ENCODE measurements around the gene EML4.
A peak's percentile ranks its signal among the peaks of the same experiment; 100 is the strongest.

Gene EML4

DNA sequence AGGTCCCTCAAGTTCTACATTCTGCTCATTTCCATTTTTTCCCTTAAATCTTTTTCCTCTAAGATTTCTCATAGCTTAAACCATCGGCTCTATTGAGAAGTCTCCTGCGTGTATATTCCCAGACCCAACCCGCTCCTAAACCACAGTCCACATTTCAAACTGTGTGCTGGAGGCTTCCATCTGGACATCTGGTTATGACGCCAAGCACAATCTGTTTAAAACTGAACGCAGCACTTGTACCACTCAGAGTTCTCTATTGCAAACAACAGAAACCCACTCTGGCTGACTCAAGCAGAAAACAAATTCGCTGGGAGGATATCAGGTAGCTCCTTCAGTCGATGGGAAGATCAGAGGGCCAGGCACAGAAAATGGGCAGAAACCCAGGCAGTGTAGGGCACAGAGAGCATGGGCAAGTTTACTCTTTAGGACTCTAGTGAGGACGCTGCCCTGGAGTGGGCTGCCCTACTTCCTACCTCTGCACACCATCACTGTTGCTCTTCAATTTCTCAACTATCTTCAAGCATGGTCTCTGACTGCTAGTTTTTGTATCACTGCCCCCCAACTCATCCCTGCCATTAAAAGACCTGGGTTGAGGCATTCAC lies 5.6 kb upstream of the EML4 start:
- Histone ChIP-seq H2AFZ (peak overlapping the region; percentile 28), H3K36me3 (ENCODE audit: control insufficient read depth, insufficient read depth, low read length) (no peaks in the 10 kb centered on the region), H3K4me3 (ENCODE audit: low read depth, low read length) (no peak overlapping the region), H3K79me2 (no peaks in the 10 kb centered on the region), H3K27me3 (ENCODE audit: control insufficient read depth, insufficient read depth, low read length) (no peaks in the 10 kb centered on the region), H3K4me2 (ENCODE audit: low read length) (no peak overlapping the region), H3K27ac (no peak overlapping the region), H3K9me3 (ENCODE audit: control insufficient read depth, low read length) (no peaks in the 10 kb centered on the region), H3K4me1 (peaks cover 16% of the 10 kb centered on the region), H3K9ac (no peak overlapping the region)
- TF ChIP-seq, protein P1, sequence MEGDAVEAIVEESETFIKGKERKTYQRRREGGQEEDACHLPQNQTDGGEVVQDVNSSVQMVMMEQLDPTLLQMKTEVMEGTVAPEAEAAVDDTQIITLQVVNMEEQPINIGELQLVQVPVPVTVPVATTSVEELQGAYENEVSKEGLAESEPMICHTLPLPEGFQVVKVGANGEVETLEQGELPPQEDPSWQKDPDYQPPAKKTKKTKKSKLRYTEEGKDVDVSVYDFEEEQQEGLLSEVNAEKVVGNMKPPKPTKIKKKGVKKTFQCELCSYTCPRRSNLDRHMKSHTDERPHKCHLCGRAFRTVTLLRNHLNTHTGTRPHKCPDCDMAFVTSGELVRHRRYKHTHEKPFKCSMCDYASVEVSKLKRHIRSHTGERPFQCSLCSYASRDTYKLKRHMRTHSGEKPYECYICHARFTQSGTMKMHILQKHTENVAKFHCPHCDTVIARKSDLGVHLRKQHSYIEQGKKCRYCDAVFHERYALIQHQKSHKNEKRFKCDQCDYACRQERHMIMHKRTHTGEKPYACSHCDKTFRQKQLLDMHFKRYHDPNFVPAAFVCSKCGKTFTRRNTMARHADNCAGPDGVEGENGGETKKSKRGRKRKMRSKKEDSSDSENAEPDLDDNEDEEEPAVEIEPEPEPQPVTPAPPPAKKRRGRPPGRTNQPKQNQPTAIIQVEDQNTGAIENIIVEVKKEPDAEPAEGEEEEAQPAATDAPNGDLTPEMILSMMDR (IDR thresholded peaks at IDR 0.05): no peak

DNA sequence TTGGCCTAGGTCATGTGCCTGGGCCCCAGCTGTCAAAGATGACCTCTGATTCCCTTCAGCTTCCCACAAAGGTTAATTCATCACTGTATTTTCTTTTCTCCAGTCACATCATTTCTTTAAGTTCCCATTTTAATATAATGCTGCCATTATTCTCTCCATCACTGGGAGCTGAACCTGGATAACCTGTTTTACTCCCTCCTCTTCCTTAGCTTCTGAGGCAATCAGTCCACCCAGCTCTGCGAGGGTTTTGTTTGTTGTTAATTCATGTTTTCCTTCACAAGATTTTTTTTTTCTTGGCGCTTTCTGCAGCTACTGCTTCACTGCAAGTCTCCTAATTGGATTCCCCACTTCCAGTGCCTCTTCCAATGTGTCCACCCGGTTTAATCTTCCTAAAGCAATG lies 5.1 kb upstream of the EML4 start:
- no peaks in the 10 kb centered on the region for H3K27me3 ChIP-seq (ENCODE audit: control insufficient read depth, insufficient read depth, low read length)
- no peak overlapping the region for H3K4me2 ChIP-seq (ENCODE audit: low read length)
- no peaks in the 10 kb centered on the region for H3K79me2 ChIP-seq
- no peaks in the 10 kb centered on the region for H3K9me3 ChIP-seq (ENCODE audit: control insufficient read depth, low read length)
- peaks cover 20% of the 10 kb centered on the region for H3K4me1 ChIP-seq
- no peak overlapping the region for H3K4me3 ChIP-seq (ENCODE audit: low read depth, low read length)
- peak overlapping the region; percentile 28 for H2AFZ ChIP-seq
- H3K9ac ChIP-seq: no peak overlapping the region
- H3K36me3 ChIP-seq (ENCODE audit: control insufficient read depth, insufficient read depth, low read length): no peaks in the 10 kb centered on the region
- TF ChIP-seq, protein P1 (IDR thresholded peaks at IDR 0.05): no peak
- H3K27ac ChIP-seq: no peak overlapping the region

DNA sequence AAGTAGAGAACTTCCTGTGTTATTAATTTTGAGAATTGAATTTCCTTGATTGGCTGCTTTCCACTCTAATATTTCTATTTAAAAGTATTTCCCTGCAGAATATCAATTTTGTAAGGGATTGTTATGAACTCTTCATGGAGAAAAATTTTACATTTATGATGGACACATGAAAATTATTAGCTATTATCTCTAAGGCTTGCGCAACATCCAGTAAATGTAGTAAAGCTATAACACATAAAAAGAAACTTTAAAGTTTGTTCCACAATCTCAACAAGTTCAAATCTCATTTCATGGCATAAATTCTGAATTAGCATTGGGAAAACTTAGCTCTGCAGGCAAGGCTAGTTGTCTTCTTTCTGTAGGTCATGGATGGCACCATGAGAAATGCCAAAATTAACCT lies 4.2 kb upstream of the EML4 start:
- peak overlapping the region; percentile 19 for H3K4me2 ChIP-seq (ENCODE audit: low read length)
- peaks cover 4% of the 10 kb centered on the region for H3K79me2 ChIP-seq
- no peaks in the 10 kb centered on the region for H3K36me3 ChIP-seq (ENCODE audit: control insufficient read depth, insufficient read depth, low read length)
- peak overlapping the region; percentile 13 for H2AFZ ChIP-seq
- H3K27ac ChIP-seq: no peak overlapping the region
- H3K27me3 ChIP-seq (ENCODE audit: control insufficient read depth, insufficient read depth, low read length): no peaks in the 10 kb centered on the region
- H3K9me3 ChIP-seq (ENCODE audit: control insufficient read depth, low read length): no peaks in the 10 kb centered on the region
- TF ChIP-seq, protein P1 (IDR thresholded peaks at IDR 0.05): no peak
- H3K4me3 ChIP-seq (ENCODE audit: low read depth, low read length): no peak overlapping the region
- H3K4me1 ChIP-seq: peaks cover 20% of the 10 kb centered on the region
- no peak overlapping the region for H3K9ac ChIP-seq

DNA sequence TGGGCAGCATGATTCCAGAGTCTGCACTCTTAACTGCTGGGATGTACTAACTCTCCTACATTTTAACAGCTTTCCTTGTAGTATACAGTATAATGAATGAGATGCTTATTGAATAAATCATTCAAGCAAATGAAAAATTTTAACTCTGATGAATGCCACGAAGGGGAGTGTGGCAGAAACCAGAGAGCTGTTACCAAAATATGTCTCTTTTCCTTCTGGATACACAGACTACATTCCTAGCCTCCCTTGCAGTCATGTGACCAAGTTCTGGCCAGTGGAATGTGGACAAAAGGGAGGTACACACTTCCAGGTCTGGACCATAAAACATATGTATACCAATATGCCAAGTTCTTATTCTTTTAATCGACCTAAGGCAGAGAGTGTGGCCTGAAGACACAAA lies 1.7 kb upstream of the EML4 start:
- Histone ChIP-seq H3K27ac (no peak overlapping the region), H3K4me3 (ENCODE audit: low read depth, low read length) (no peak overlapping the region), H3K9me3 (ENCODE audit: control insufficient read depth, low read length) (no peaks in the 10 kb centered on the region), H2AFZ (peak overlapping the region; percentile 27), H3K4me2 (ENCODE audit: low read length) (no peak overlapping the region), H3K9ac (no peak overlapping the region), H3K36me3 (ENCODE audit: control insufficient read depth, insufficient read depth, low read length) (no peaks in the 10 kb centered on the region), H3K79me2 (peaks cover 5% of the 10 kb centered on the region), H3K27me3 (ENCODE audit: control insufficient read depth, insufficient read depth, low read length) (no peaks in the 10 kb centered on the region), H3K4me1 (peaks cover 27% of the 10 kb centered on the region)
- TF ChIP-seq, protein P1 (IDR thresholded peaks at IDR 0.05): no peak

DNA sequence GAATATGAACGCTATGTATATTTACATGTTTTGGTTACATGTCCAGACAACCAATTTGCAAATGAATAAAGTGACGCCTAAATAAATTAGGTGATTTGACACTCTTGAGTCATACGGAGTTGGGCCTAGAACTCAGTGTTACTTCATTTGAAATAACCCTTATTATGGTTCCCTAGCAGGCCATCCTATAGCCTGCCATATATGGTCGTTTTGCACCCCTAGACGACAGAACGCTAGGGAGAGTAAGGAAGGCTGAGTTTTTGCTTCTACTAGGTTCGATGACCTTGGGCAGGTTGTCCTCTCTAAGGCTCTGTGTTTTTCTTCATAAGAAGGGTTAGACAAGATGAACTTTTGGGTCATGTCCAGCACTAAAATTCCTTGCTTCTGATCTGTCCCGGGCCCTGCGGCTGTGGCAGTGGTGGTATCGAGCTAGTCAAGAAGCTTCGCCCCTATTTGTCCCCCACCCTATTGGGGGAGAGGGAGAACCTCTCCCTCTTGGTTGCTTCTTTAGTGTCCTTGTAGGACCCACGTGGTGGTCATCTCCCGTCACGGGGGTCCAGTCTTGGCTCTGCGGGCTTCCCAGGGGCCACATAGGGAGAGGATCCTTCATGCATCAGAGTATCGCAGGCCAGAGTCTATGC lies 574 bp upstream of the EML4 start:
- Histone ChIP-seq H3K27ac (peak overlapping the region; percentile 86), H2AFZ (peak overlapping the region; percentile 96), H3K4me1 (peaks cover 31% of the 10 kb centered on the region), H3K4me3 (ENCODE audit: low read depth, low read length) (peak overlapping the region; percentile 35), H3K9ac (no peak overlapping the region), H3K79me2 (peaks cover 14% of the 10 kb centered on the region), H3K9me3 (ENCODE audit: control insufficient read depth, low read length) (no peaks in the 10 kb centered on the region), H3K4me2 (ENCODE audit: low read length) (peak overlapping the region; percentile 67), H3K27me3 (ENCODE audit: control insufficient read depth, insufficient read depth, low read length) (no peaks in the 10 kb centered on the region), H3K36me3 (ENCODE audit: control insufficient read depth, insufficient read depth, low read length) (no peaks in the 10 kb centered on the region)
- TF ChIP-seq, protein P1 (IDR thresholded peaks at IDR 0.05): no peak
